IMR-90 (cell line): Measurements from ENCODE around the gene ATG10. TPM values are rescaled to one million over a fixed set of nuclear protein-coding genes. Genes with fewer than 3 reads are reported as not detected.

Experiments used
- ATAC-seq: fragments of 200-7000 bp; cut with Tn5 transposase; 2 replicates; pipeline ENCODE4 v1.9.1; 2020; ENCODE audit warnings: low read depth, mild to moderate bottlenecking, moderate library complexity
- BruUV-seq: library from RNA; stranded (reverse); fragments of 400-500 nt; replicated peaks from 2 replicates; lab custom pipeline; 2021; lab: Mats Ljungman, UMichigan
- CTCF ChIA-PET: fragments of 300-600 bp; formaldehyde crosslinking; extraction: SDS; loops from one replicate; lab custom pipeline; 2021; ENCODE audit warnings: antibody characterized with exemption; lab: Yijun Ruan, JAX
- POLR2A ChIA-PET: fragments of 300-600 bp; sonication (Branson Sonifier 250); formaldehyde crosslinking; loops from one replicate; lab custom pipeline; 2022; ENCODE audit warnings: antibody characterized with exemption; ENCODE audit not compliant: unreplicated experiment; lab: Charles Lee
- DNase-seq: peaks from one replicate; pipeline ENCODE4 v3.0.0; 2013
- H2AFZ ChIP-seq: replicated peaks from 2 replicates; pipeline ENCODE3; 2013; ENCODE audit warnings: low read length, mild to moderate bottlenecking; ENCODE audit not compliant: poor library complexity
- H2AK5ac ChIP-seq: 2 replicates; pipeline ENCODE4 v1.6.1; 2013; ENCODE audit warnings: low read depth, low read length, inconsistent platforms
- H2AK9ac ChIP-seq: replicated peaks from 2 replicates; pipeline ENCODE3; 2013; ENCODE audit warnings: mild to moderate bottlenecking, low read depth, low read length, moderate library complexity; ENCODE audit not compliant: poor library complexity
- H2BK120ac ChIP-seq: 2 replicates; pipeline ENCODE4 v1.6.1; 2013; ENCODE audit warnings: low read depth, low read length, inconsistent platforms
- H2BK15ac ChIP-seq: 3 replicates; pipeline ENCODE4 v1.6.1; 2013; ENCODE audit warnings: low read depth, low read length, inconsistent platforms
- H2BK20ac ChIP-seq: 2 replicates; pipeline ENCODE4 v1.6.1; 2013; ENCODE audit warnings: low read depth, mild to moderate bottlenecking, inconsistent platforms, low read length, moderate library complexity
- H2BK5ac ChIP-seq: 2 replicates; pipeline ENCODE4 v1.6.1; 2013; ENCODE audit warnings: mild to moderate bottlenecking, low read depth, low read length, inconsistent platforms; ENCODE audit not compliant: poor library complexity, severe bottlenecking
- H3K14ac ChIP-seq: replicated peaks from 2 replicates; pipeline ENCODE4 v1.6.1; 2013; ENCODE audit warnings: low read depth, low read length, inconsistent platforms
- H3K18ac ChIP-seq: 2 replicates; pipeline ENCODE4 v1.6.1; 2013; ENCODE audit warnings: low read depth, low read length, control low read depth
- H3K23ac ChIP-seq: 2 replicates; pipeline ENCODE4 v1.6.1; 2013; ENCODE audit warnings: low read depth, low read length, inconsistent platforms
- H3K27ac ChIP-seq: 2 replicates; pipeline ENCODE4 v1.5.1; 2013; ENCODE audit warnings: mild to moderate bottlenecking, control low read depth, low read length; ENCODE audit not compliant: insufficient read depth
- H3K27me3 ChIP-seq: 2 replicates; pipeline ENCODE4 v1.6.1; 2013; ENCODE audit warnings: low read length; ENCODE audit not compliant: control insufficient read depth, insufficient read depth
- H3K36me3 ChIP-seq: 2 replicates; pipeline ENCODE4 v1.6.1; 2013; ENCODE audit warnings: low read length, mixed read lengths; ENCODE audit not compliant: control insufficient read depth, insufficient read depth
- H3K4ac ChIP-seq: 2 replicates; pipeline ENCODE4 v1.6.1; 2013; ENCODE audit warnings: low read depth, low read length, inconsistent platforms
- H3K4me1 ChIP-seq: 2 replicates; pipeline ENCODE4 v1.6.1; 2013; ENCODE audit warnings: low read length, mixed read lengths; ENCODE audit not compliant: control insufficient read depth, insufficient read depth
- H3K4me2 ChIP-seq: 2 replicates; pipeline ENCODE4 v1.6.1; 2013; ENCODE audit warnings: low read depth, mild to moderate bottlenecking, control low read depth, low read length, moderate library complexity
- H3K4me3 ChIP-seq: 2 replicates; pipeline ENCODE4 v1.5.1; 2013; ENCODE audit warnings: low read depth, mild to moderate bottlenecking, control low read depth, low read length, moderate library complexity; ENCODE audit not compliant: insufficient read depth
- H3K56ac ChIP-seq: 2 replicates; pipeline ENCODE4 v1.6.1; 2013; ENCODE audit warnings: low read length, inconsistent platforms; ENCODE audit not compliant: insufficient read depth; ENCODE audit errors: extremely low read depth
- H3K79me1 ChIP-seq, 2 experiments: 2 replicates each; pipeline ENCODE4 v1.6.1; 2013; ENCODE audit warnings: low read length in 2 of 2, inconsistent platforms in 1 of 2, low read depth in 1 of 2
- H3K9ac ChIP-seq: 2 replicates; pipeline ENCODE4 v1.6.1; 2013; ENCODE audit warnings: low read depth, low read length, control low read depth
- H3K9me1 ChIP-seq: 2 replicates; pipeline ENCODE4 v1.6.1; 2013; ENCODE audit warnings: low read length, inconsistent platforms; ENCODE audit not compliant: insufficient read depth
- H3K9me3 ChIP-seq: 2 replicates; pipeline ENCODE4 v1.6.1; 2013; ENCODE audit warnings: low read length; ENCODE audit not compliant: control insufficient read depth, insufficient read depth
- H4K20me1 ChIP-seq: 2 replicates; pipeline ENCODE4 v1.6.1; 2013; ENCODE audit warnings: low read length, inconsistent platforms; ENCODE audit not compliant: insufficient read depth
- H4K5ac ChIP-seq: 2 replicates; pipeline ENCODE4 v1.6.1; 2013; ENCODE audit warnings: mild to moderate bottlenecking, low read depth, low read length, control low read depth
- H4K8ac ChIP-seq, 2 experiments: 2 replicates each; pipeline ENCODE4 v1.6.1; 2013; ENCODE audit warnings: low read depth in 2 of 2, low read length in 2 of 2, control low read depth in 1 of 2, inconsistent platforms in 1 of 2
- H4K91ac ChIP-seq: 2 replicates; pipeline ENCODE4 v1.6.1; 2013; ENCODE audit warnings: low read depth, low read length, inconsistent platforms; ENCODE audit not compliant: insufficient read depth
- BHLHE40 ChIP-seq: fragments of 150-350 bp; IDR thresholded peaks from 2 replicates; pipeline ENCODE4 v1.6.1; 2016; ENCODE audit warnings: mild to moderate bottlenecking, low read depth, low read length
- CEBPB ChIP-seq: IDR thresholded peaks from 2 replicates; pipeline ENCODE4 v1.6.1; 2012; ENCODE audit warnings: low read depth, low read length, improper control_type of control experiment
- CHD1 ChIP-seq: IDR thresholded peaks from 2 replicates; pipeline ENCODE4 v1.6.1; 2012; ENCODE audit warnings: low read depth, low read length, improper control_type of control experiment
- MAZ ChIP-seq: IDR thresholded peaks from 2 replicates; pipeline ENCODE4 v1.6.1; 2012; ENCODE audit warnings: low read depth, mild to moderate bottlenecking, low read length, improper control_type of control experiment, moderate library complexity, borderline replicate concordance
- MXI1 ChIP-seq: IDR thresholded peaks from 2 replicates; pipeline ENCODE4 v1.6.1; 2012; ENCODE audit warnings: low read depth, mild to moderate bottlenecking, low read length, moderate library complexity, borderline replicate concordance
- RAD21 ChIP-seq: IDR thresholded peaks from 2 replicates; pipeline ENCODE4 v1.6.1; 2012; ENCODE audit warnings: low read length, improper control_type of control experiment
- RCOR1 ChIP-seq: IDR thresholded peaks from 2 replicates; pipeline ENCODE4 v1.6.1; 2012; ENCODE audit warnings: mild to moderate bottlenecking, low read length, improper control_type of control experiment; ENCODE audit not compliant: insufficient replicate concordance
- RFX5 ChIP-seq: IDR thresholded peaks from 2 replicates; pipeline ENCODE4 v1.8.0; 2012; ENCODE audit warnings: low read depth, mild to moderate bottlenecking, low read length, moderate library complexity
- SMC3 ChIP-seq: fragments of 150-350 bp; IDR thresholded peaks from 2 replicates; pipeline ENCODE4 v1.6.1; 2016; ENCODE audit warnings: low read depth, mild to moderate bottlenecking, antibody characterized with exemption, low read length, moderate library complexity
- WGBS, 2 experiments: methylation state at CpG; one replicate each; pipeline versions ENCODE4 v1.1.5 to v1.1.7; 2013; ENCODE audit warnings: missing lambda C conversion rate in 2 of 2; ENCODE audit not compliant: insufficient read length in 1 of 2; ENCODE audit errors: extremely low coverage in 2 of 2; 5-methylcytosine and 5-hydroxymethylcytosine counted together
- dilution Hi-C: fragments of 300-500 bp; cut with HindIII; formaldehyde crosslinking; loops from one replicate; pipeline ENCODE4 v1.14.3; 2018; ENCODE audit warnings: low sequenced_read_pairs; ENCODE audit not compliant: unreplicated experiment
- in situ Hi-C: fragments of 300-500 bp; cut with MboI; formaldehyde crosslinking; loops from 3 replicates; pipeline ENCODE4 v1.14.3; 2019; ENCODE audit warnings: low sequenced_read_pairs, inconsistent platforms, mixed read lengths
- intact Hi-C: fragments of 100-400 bp; cut with micrococcal nuclease; formaldehyde crosslinking; loops from 2 replicates; pipeline ENCODE4 v1.10.0; 2022
- polyA plus RNA-seq, 3 experiments: library from polyadenylated mRNA; depleted of rRNA; stranded (reverse); fragments of >200 nt; gene quantifications; 2 replicates each; pipeline ENCODE4 v1.2.3, GENCODE V29; 2012; ENCODE audit warnings: low replicate concordance in 1 of 3
- total RNA-seq: library from RNA; depleted of rRNA; stranded (reverse); fragments of >200 nt; gene quantifications from 2 replicates; pipeline ENCODE4 v1.2.3, GENCODE V29; 2012
- TF ChIP-seq, protein P1 (sequence below): conservative IDR thresholded peaks from 2 replicates; pipeline ENCODE4 v1.5.1; 2012; ENCODE audit warnings: mild to moderate bottlenecking, low read depth, low read length, improper control_type of control experiment
- TF ChIP-seq, protein P2 (sequence below): fragments of 150-350 bp; IDR thresholded peaks from 2 replicates; pipeline ENCODE4 v1.6.1; 2017; ENCODE audit warnings: mild to moderate bottlenecking, antibody characterized with exemption, low read length, low read depth
- TF ChIP-seq, protein P3 (sequence below): fragments of 150-350 bp; IDR thresholded peaks from 2 replicates; pipeline ENCODE4 v1.6.1; 2016; ENCODE audit warnings: low read depth, mild to moderate bottlenecking, low read length, moderate library complexity, borderline replicate concordance

The ATG10 gene
- total and polyA plus RNA-seq, 2 of the 4 experiments (the other 2 are of a cell fraction): 3.4 to 8.1 TPM

DNA sequence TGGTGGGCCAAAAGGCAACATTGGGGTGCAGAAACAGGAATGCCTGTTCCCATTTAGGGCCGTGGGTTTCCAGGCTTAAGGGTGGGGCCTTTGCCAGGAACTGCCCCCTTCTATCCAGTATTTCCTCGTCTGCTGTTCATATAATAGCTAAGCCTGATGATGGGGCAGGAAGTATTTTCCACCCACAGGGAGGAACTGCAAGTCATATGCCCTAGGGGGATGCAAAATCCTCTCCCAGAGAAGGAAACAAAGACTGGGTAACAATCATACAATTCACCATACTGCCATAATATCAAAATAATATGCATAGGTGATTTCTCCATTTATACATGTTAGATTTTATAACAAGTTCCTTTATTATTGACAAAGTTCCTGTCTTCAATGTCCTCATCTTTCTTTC lies 326.8 kb downstream of the ATG10 start:
- Histone ChIP-seq H2AK9ac (no peak overlapping the region), H3K56ac (no peak overlapping the region), H2AFZ (no peak overlapping the region), H3K79me1 (no peaks in the 10 kb centered on the region), H4K8ac (no peak overlapping the region), H3K18ac (no peak overlapping the region), H4K5ac (no peak overlapping the region), H3K9me1 (no peaks in the 10 kb centered on the region), H3K4me3 (no peak overlapping the region), H3K23ac (no peak overlapping the region), H2AK5ac (no peak overlapping the region), H3K4me2 (no peak overlapping the region), H2BK20ac (no peak overlapping the region), H3K4ac (no peak overlapping the region), H4K91ac (no peak overlapping the region), H2BK120ac (no peak overlapping the region), H3K4me1 (0 out of 2 replicates have a peak, but pooled peaks cover 2% of the 10 kb centered on the region), H4K20me1 (no peaks in the 10 kb centered on the region), H3K36me3 (no peaks in the 10 kb centered on the region), H3K27ac (no peak overlapping the region), H2BK5ac (no peak overlapping the region), H3K9me3 (no peaks in the 10 kb centered on the region), H2BK15ac (no peak overlapping the region), H3K14ac (no peak overlapping the region), H3K27me3 (no peaks in the 10 kb centered on the region), H3K9ac (no peak overlapping the region)
- in situ Hi-C loops (no loop called here), dilution Hi-C loops (no loop called here), intact Hi-C loops (no loop called here)
- BruUV-seq: no TSS peak
- no peak for ATAC-seq
- ChIA-PET CTCF (no interaction called here), POLR2A (no interaction called here)
- DNase-seq: no peak
- TF ChIP-seq CEBPB (no peak), MAZ (no peak), RCOR1 (no peak), BHLHE40 (no peak), RFX5 (no peak), CHD1 (no peak), RAD21 (no peak), MXI1 (no peak), SMC3 (no peak)
- TF ChIP-seq, protein P1, sequence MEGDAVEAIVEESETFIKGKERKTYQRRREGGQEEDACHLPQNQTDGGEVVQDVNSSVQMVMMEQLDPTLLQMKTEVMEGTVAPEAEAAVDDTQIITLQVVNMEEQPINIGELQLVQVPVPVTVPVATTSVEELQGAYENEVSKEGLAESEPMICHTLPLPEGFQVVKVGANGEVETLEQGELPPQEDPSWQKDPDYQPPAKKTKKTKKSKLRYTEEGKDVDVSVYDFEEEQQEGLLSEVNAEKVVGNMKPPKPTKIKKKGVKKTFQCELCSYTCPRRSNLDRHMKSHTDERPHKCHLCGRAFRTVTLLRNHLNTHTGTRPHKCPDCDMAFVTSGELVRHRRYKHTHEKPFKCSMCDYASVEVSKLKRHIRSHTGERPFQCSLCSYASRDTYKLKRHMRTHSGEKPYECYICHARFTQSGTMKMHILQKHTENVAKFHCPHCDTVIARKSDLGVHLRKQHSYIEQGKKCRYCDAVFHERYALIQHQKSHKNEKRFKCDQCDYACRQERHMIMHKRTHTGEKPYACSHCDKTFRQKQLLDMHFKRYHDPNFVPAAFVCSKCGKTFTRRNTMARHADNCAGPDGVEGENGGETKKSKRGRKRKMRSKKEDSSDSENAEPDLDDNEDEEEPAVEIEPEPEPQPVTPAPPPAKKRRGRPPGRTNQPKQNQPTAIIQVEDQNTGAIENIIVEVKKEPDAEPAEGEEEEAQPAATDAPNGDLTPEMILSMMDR: no peak
- TF ChIP-seq, protein P2, sequence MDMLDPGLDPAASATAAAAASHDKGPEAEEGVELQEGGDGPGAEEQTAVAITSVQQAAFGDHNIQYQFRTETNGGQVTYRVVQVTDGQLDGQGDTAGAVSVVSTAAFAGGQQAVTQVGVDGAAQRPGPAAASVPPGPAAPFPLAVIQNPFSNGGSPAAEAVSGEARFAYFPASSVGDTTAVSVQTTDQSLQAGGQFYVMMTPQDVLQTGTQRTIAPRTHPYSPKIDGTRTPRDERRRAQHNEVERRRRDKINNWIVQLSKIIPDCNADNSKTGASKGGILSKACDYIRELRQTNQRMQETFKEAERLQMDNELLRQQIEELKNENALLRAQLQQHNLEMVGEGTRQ: no peak
- TF ChIP-seq, protein P3, sequence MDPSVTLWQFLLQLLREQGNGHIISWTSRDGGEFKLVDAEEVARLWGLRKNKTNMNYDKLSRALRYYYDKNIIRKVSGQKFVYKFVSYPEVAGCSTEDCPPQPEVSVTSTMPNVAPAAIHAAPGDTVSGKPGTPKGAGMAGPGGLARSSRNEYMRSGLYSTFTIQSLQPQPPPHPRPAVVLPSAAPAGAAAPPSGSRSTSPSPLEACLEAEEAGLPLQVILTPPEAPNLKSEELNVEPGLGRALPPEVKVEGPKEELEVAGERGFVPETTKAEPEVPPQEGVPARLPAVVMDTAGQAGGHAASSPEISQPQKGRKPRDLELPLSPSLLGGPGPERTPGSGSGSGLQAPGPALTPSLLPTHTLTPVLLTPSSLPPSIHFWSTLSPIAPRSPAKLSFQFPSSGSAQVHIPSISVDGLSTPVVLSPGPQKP: no peak
- no CpG with 5 or more reads among the region's 2 CpGs for WGBS, 2 experiments
